ENCODE data around the gene GPR146. TPM values are rescaled to one million over a fixed set of nuclear protein-coding genes. Genes with fewer than 3 reads are reported as not detected.
"Not testable (repeated sequence)": the region's sequence is repeated elsewhere in the genome, so short reads cannot be mapped to it uniquely, and the experiment has no call there.

Gene GPR146
- total RNA-seq, 2 experiments from 2014 or later: 4.7 to 5.6 TPM

GRCh38 chr7:1029637-1030443, 14.5 kb upstream of the GPR146 start:
- H3K36me3 Mint-ChIP-seq (ENCODE audit: low read depth): peaks cover 7% of the 10 kb centered on the region
- ChIA-PET CTCF (no interaction called here), POLR2A (no interaction called here)
- no peak for DNase-seq
- H3K4me1 Mint-ChIP-seq: peaks cover 41% of the 10 kb centered on the region
- H3K4me3 Mint-ChIP-seq: no peak overlapping the region
- ATAC-seq: no peak
- intact Hi-C loops (cut with DNase I, micrococcal nuclease): loop anchor here in 1 of 2 experiments (5.0 kb wide), 2 partner anchors 153 to 1502 kb away; partner anchors contain the start of gene GET4
- peak overlapping the region; percentile 38 for H3K27ac Mint-ChIP-seq
- H3K9me3 Mint-ChIP-seq (ENCODE audit: low read depth): no peaks in the 10 kb centered on the region
- no peaks in the 10 kb centered on the region for H3K27me3 Mint-ChIP-seq

- peaks cover 42% of the 10 kb centered on the region for H3K4me1 Mint-ChIP-seq
- POLR2A ChIA-PET: no interaction called here
Measured at GRCh38 chr7:1030444-1031070, 13.8 kb upstream of the GPR146 start.

GRCh38 chr7:1031716-1032455, 12.5 kb upstream of the GPR146 start:
- ATAC-seq (no peak), DNase-seq (no peak)
- H3K4me1 Mint-ChIP-seq: peaks cover 38% of the 10 kb centered on the region
- H3K27me3 Mint-ChIP-seq: no peaks in the 10 kb centered on the region
- ChIA-PET POLR2A (no interaction called here), CTCF (no interaction called here)
- intact Hi-C loops (cut with DNase I, micrococcal nuclease): no loop called here
- no peak overlapping the region for H3K4me3 Mint-ChIP-seq
- no peak overlapping the region for H3K27ac Mint-ChIP-seq
- H3K9me3 Mint-ChIP-seq (ENCODE audit: low read depth): no peaks in the 10 kb centered on the region
- H3K36me3 Mint-ChIP-seq (ENCODE audit: low read depth): peaks cover under 1% of the 10 kb centered on the region

More at GRCh38 chr7:1030444-1031070, 13.8 kb upstream of the GPR146 start:
- ATAC-seq (no peak), DNase-seq (no peak)
- Mint-ChIP-seq H3K9me3 (ENCODE audit: low read depth) (no peaks in the 10 kb centered on the region), H3K36me3 (ENCODE audit: low read depth) (peaks cover 7% of the 10 kb centered on the region), H3K27ac (no peak overlapping the region), H3K4me3 (no peak overlapping the region), H3K27me3 (no peaks in the 10 kb centered on the region)
- intact Hi-C loops (cut with DNase I, micrococcal nuclease): no loop called here
- CTCF ChIA-PET: interaction anchor here (0.6 kb wide), 1 partner anchor 145 kb away, joined by 3 read pairs; no protein-coding TSS in a partner anchor

- no peaks in the 10 kb centered on the region for H3K36me3 Mint-ChIP-seq (ENCODE audit: low read depth)
- DNase-seq: no peak
- H3K27me3 Mint-ChIP-seq: no peaks in the 10 kb centered on the region
- no peak overlapping the region for H3K27ac Mint-ChIP-seq
- intact Hi-C loops (cut with DNase I, micrococcal nuclease): no loop called here
- ChIA-PET CTCF (no interaction called here), POLR2A (no interaction called here)
- no peak overlapping the region for H3K4me3 Mint-ChIP-seq
- H3K9me3 Mint-ChIP-seq (ENCODE audit: low read depth): no peaks in the 10 kb centered on the region
- peaks cover 36% of the 10 kb centered on the region for H3K4me1 Mint-ChIP-seq
- ATAC-seq: no peak
Measured at GRCh38 chr7:1032536-1033181, 11.7 kb upstream of the GPR146 start.

GRCh38 chr7:1033546-1034145, 10.7 kb upstream of the GPR146 start:
- intact Hi-C loops (cut with DNase I, micrococcal nuclease): no loop called here
- H3K27ac Mint-ChIP-seq: peak overlapping the region; percentile 39
- no peaks in the 10 kb centered on the region for H3K27me3 Mint-ChIP-seq
- H3K9me3 Mint-ChIP-seq (ENCODE audit: low read depth): no peaks in the 10 kb centered on the region
- CTCF ChIA-PET: interaction anchor here (1.1 kb wide), 1 partner anchor 33 kb away, joined by 3 read pairs; no protein-coding TSS in a partner anchor
- ATAC-seq: no peak
- POLR2A ChIA-PET: no interaction called here
- no peak for DNase-seq
- H3K4me3 Mint-ChIP-seq: no peak overlapping the region
- H3K4me1 Mint-ChIP-seq: peaks cover 36% of the 10 kb centered on the region
- H3K36me3 Mint-ChIP-seq (ENCODE audit: low read depth): no peaks in the 10 kb centered on the region

GRCh38 chr7:1034769-1035168, 9.6 kb upstream of the GPR146 start:
- H3K27ac Mint-ChIP-seq; POLR2A ChIA-PET; ATAC-seq; H3K9me3 Mint-ChIP-seq (ENCODE audit: low read depth); H3K27me3 Mint-ChIP-seq; DNase-seq; H3K36me3 Mint-ChIP-seq (ENCODE audit: low read depth); H3K4me3 Mint-ChIP-seq; intact Hi-C loops (cut with DNase I, micrococcal nuclease): not testable (repeated sequence)
- peaks cover 28% of the 10 kb centered on the region for H3K4me1 Mint-ChIP-seq
- CTCF ChIA-PET: interaction anchor here (1.1 kb wide), 1 partner anchor 32 kb away, joined by 3 read pairs; no protein-coding TSS in a partner anchor

- H3K27ac Mint-ChIP-seq; ATAC-seq; intact Hi-C loops (cut with DNase I, micrococcal nuclease); DNase-seq; POLR2A ChIA-PET; H3K36me3 Mint-ChIP-seq (ENCODE audit: low read depth); H3K27me3 Mint-ChIP-seq; H3K4me3 Mint-ChIP-seq; H3K9me3 Mint-ChIP-seq (ENCODE audit: low read depth): not testable (repeated sequence)
- CTCF ChIA-PET: interaction anchor here (0.6 kb wide), 1 partner anchor 83 kb away, joined by 3 read pairs; no protein-coding TSS in a partner anchor
- peaks cover 19% of the 10 kb centered on the region for H3K4me1 Mint-ChIP-seq
Measured at GRCh38 chr7:1036164-1036928, 8.0 kb upstream of the GPR146 start.

GRCh38 chr7:1040233-1040632, 4.1 kb upstream of the GPR146 start:
- CTCF ChIA-PET; H3K4me3 Mint-ChIP-seq; POLR2A ChIA-PET; H3K9me3 Mint-ChIP-seq (ENCODE audit: low read depth); H3K36me3 Mint-ChIP-seq (ENCODE audit: low read depth); DNase-seq; ATAC-seq; H3K27ac Mint-ChIP-seq; H3K27me3 Mint-ChIP-seq: not testable (repeated sequence)
- H3K4me1 Mint-ChIP-seq: peaks cover 19% of the 10 kb centered on the region
- intact Hi-C loops (cut with DNase I, micrococcal nuclease): loop anchor here in 1 of 2 experiments (5.0 to 10.0 kb wide), 13 partner anchors 63 to 1802 kb away; partner anchors contain the start of genes COX19, GET4, GNA12 and MICALL2

- peaks cover 24% of the 10 kb centered on the region for H3K4me1 Mint-ChIP-seq
- H3K27me3 Mint-ChIP-seq: no peaks in the 10 kb centered on the region
- ChIA-PET POLR2A (no interaction called here), CTCF (no interaction called here)
- DNase-seq (no peak), ATAC-seq (no peak)
- no peaks in the 10 kb centered on the region for H3K9me3 Mint-ChIP-seq (ENCODE audit: low read depth)
- H3K27ac Mint-ChIP-seq: no peak overlapping the region
- intact Hi-C loops (cut with DNase I, micrococcal nuclease): loop anchor here in 1 of 2 experiments (5.0 to 10.0 kb wide), 13 partner anchors 63 to 1802 kb away; partner anchors contain the start of genes COX19, GET4, GNA12 and MICALL2
- H3K36me3 Mint-ChIP-seq (ENCODE audit: low read depth): peaks cover 2% of the 10 kb centered on the region
- H3K4me3 Mint-ChIP-seq: no peak overlapping the region
Measured at GRCh38 chr7:1040790-1041189, 3.6 kb upstream of the GPR146 start.

Data from activated CD4-positive, alpha-beta T cell treated with anti-CD3 and anti-CD28 coated beads for 36 hours (primary cell).